ENCODE measurements around the gene IMPDH1.

IMPDH1 gene

DNA sequence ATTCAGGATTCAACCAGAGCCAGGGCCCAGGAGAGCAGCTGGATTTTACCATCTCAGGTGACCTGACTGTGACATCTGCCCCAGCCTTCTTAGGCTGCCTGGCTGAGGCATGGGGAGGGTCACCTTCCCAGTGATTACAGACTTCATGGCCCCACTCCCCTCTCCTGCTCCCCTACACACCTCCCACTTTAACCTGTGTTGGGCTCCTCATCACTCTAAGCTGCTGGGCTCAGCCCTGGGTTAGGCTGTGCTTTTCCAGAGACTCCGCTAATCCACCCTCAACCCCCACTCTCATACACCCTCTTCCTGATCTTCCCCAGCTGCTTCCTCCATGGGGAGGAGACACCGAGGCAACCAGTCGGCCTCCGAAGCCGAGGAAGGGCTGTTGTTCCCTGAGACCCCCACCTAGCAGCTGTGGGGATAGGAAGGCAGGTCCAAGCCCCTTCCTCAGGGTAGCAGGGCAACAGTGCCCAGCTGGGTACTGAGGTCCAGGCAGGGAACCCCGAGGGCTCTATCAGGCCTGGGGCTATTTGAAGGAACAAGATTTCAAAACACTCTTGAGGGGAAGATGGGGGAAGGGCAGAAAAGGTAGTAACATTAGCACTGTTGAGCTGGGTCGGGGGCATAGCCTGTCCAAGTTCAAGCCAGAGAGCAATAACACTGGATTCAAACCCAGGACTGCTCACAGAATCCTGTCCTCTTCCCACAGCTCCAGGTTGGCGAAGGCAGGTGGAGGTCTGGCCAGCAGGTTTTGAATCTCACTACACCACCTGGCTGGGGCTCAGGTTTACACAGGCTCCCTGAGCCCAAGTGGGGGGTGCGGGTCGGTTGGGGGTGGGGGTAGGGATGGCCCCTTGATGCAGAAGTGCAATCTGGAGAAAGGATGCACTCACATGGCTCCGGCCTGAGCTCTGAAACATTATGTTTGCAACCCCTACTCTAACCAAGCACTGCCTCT is 1.8 kb downstream of the IMPDH1 start:
- H3K27ac ChIP-seq: peak overlapping the region in 18 of 21 experiments; percentile 16 to 89 (median 80)
- peak overlapping the region in 3 of 7 experiments; percentile 55 to 72 (median 66) for H3K4me3 ChIP-seq

DNA sequence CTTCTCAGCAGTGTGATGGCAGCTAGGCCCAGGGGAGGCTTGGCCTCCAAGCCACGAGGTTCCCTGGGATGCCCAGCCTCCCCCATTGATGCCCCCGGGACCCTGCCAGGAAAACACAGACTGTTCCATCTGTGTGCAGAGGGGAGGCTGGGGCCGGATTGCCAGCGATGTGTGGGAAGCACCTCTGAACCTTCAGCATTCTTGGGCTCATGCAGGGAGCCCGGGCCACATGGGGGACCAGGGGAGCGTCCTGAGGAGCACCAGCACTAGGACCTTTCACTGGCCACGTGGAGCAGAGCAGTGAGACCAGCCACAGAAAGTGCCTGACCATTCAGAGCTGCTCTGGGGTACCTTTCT is 2.6 kb downstream of the IMPDH1 start:
- Histone ChIP-seq H3K4me3 (no peak overlapping the region), H3K27ac (peak overlapping the region in 12 of 21 experiments; percentile 16 to 89 (median 50))

DNA sequence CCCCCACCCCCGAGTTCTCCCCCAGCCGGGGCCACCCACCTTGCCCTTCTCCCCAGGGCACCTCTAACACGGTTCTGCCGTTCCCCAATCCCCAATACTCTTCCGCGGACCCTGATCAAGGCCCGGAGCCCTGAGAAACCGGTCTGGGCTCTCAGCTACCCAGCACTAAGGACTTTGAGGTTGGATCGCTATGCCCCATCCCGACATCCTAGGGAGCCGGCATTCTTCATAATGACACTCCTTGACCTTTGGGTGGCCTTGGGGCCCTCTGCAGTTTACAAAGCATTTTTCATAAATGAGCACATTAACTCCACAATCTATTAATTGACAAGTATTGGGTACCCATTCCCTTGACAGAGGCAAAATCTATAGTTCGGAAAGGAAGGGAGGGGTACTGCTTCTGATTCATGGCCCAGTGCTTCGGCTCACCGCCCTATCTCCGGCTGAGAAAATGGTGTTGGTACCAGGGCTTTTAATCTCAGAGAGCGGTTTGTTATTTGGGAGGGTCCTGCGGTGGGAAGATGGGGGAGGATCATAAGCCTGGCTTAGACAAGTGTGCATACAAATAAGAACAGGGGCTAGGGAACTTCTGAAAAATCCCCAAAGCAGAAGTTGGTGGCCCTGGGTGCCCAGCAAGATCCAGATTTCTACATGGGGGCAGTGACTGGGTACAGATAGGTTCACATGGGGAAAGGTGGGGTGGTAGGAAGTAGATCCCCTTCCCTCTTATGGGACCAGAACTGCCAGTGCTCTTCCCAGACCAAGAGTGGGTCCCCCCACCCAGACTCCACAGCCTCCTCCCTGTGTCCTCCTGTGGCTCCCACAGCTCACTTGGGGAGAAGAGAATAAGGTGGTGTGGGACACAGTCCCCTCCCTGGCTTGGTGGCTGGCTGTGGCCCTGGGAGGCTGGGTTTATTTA is 3.2 kb downstream of the IMPDH1 start:
- H3K27ac ChIP-seq: peak overlapping the region in 10 of 21 experiments; percentile 14 to 85 (median 52)
- peak overlapping the region; percentile 56 to 86 (median 71) for H3K4me3 ChIP-seq

DNA sequence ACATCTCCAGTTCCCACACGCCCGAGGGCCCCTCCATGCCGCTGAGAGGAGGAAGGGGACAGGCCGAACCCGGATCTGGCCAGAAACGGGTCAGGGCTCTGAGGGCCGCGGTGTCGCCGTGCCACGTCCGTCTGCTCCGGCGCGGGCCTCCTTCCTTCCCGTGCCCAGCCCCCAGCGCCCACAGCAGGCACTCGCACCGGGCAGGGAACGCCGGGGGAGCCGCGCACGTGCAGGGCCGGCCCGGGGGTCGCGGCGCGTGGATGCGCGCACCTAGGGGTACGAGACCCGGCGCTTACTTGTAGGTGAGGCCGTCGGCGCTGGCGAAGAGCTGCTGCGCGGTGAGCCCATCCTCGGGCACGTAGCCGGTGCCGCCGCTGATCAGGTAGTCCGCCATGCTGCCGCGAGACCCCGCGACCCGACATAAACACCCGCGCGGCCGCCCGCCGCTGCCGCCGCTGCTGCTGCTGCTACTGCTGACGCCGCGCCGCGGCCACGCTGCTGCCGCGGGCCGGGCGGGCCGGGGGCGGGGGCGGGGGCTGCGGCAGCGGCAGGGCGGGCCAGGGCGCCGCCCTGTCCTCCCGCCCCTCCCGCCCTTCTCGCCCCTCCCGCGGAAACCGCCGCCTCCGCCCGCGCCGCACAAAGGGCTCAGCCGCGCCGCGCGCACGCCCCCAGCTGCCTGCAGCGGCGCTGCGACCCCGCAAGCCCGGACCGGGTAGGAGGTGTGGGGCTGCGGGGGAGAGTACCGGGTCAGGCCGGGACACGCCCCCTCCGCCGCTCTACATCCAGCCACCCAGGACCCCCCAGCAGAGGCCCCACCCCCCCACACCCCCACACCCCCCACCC is 4.1 kb downstream of the IMPDH1 start:
- H3K27ac ChIP-seq: peak overlapping the region in 19 of 21 experiments; percentile 19 to 85 (median 80)
- H3K4me3 ChIP-seq: peak overlapping the region; percentile 56 to 86 (median 71)

DNA sequence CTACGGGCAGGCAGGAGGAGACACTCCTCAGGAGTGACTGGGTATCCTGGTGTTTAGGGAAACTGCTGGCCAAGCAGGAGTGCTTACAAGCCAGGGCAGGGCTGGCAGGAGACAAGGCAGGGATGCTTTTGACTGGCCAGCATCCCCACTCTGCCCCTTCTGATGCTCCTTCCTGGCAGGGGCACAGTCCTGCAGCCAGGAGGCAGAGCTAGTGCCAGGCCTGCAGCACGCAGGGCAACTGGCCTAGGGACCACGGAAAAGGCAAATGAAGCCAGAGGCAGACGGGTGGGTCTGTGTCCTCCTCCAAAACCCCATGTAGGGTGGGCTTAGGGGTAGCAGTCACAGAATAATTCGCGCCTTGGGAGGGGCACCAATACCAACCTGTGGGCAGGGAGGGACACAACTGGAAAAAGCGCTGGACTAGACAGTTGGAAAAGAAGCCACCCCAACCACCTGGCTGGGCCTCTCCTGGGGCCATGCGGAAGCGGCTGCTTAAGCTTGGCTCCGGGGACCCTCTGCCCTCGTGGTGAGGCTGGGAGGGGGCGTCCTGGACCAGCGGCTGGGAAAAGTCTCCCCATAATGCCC is 4.8 kb downstream of the IMPDH1 start:
- H3K4me3 ChIP-seq: peak overlapping the region; percentile 56 to 86 (median 71)
- peak overlapping the region in 19 of 21 experiments; percentile 19 to 85 (median 80) for H3K27ac ChIP-seq

DNA sequence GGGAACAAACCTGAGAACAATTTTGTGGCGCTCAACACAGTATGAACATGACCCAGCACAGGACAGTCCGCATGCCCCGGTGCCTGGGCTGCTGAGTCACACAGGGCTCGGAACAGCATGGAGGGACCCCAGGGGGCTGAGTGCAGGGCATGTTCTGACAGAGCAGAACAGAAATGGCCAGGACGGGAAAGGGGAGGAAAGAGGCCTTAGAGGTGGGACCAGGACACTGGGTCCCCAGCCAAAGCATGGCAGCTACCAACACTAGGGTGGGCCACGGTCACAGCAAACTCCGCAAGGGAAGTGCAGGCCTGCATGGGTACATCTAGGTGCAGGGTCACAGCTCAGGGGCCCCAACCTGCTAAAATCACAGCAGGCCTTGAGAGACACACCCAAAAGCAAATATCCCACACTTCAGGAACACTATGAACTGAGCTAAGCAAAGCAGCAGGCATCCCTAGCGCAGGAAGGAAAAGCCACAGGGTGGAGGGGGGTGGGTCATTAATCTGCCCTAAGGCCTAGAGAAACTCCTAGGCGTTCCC is 5.6 kb downstream of the IMPDH1 start:
- Histone ChIP-seq H3K4me3 (peak overlapping the region in 2 of 7 experiments; percentile 71 to 80), H3K27ac (peak overlapping the region in 1 of 21 experiments; percentile 82)

DNA sequence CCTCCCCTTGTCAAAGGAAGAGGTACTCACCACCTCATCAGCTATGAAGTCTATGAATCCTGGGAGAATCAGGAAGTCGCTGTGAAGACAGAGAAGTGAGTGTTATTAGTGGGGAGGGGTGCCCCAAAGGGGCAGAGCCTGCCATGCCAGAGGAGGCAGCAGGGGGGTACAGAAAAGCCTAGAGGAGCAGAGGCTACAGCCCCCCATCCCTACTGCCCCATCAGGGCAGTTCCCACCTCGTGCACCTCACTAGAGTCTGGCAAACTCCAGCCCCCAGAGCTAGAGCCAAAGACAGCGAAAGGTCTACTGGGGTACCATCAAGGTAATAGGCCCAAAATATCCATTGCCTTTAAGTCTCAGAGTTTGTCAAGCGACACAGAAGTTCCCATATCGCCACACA is 6.1 kb downstream of the IMPDH1 start:
- Histone ChIP-seq H3K4me3 (no peak overlapping the region), H3K27ac (peak overlapping the region in 1 of 21 experiments; percentile 8)

DNA sequence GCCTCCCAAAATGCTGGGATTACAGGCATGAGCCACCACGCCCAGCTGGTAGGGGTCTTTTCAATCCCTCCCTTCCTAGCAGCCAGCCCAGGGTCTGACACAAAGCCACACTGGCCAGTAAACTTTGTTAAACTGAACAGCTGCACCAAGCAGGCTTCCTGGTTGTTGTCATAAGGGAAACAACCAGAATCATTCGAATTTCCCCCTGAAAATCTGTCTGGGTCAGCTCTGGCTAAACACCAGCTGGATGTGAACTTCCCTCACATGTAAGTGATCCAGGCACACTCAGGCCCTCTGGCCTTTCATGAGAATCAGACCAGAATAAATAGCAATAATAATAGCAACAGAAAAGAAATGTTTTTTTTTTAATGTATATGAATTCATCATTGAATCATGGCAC is 7.4 kb downstream of the IMPDH1 start:
- H3K27ac ChIP-seq: no peak overlapping the region

DNA sequence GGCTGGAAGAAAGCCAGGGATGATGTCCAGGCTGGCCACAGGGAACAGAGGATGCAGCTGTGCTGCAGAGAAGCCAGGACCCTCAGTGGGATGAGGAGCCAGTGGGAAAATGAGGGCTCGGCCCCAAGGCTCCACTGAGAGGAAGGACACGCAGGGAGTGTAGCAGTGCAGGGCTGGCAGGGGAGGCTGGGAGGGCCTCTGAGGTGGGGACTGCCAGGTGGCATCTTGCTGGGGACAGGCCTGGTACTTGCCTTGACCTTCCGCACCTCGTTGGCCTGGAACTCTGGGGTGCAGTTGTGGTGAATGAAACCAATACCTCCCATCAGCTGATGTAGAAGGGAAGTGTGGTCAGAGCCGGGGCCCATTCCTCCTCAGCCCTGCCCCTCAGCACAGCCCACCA is 9.2 kb downstream of the IMPDH1 start:
- H3K27ac ChIP-seq: no peak overlapping the region
- H3K4me3 ChIP-seq: no peak overlapping the region

More for the DNA sequence above, 7.4 kb downstream of the IMPDH1 start:
- no peak overlapping the region for H3K4me3 ChIP-seq

DNA sequence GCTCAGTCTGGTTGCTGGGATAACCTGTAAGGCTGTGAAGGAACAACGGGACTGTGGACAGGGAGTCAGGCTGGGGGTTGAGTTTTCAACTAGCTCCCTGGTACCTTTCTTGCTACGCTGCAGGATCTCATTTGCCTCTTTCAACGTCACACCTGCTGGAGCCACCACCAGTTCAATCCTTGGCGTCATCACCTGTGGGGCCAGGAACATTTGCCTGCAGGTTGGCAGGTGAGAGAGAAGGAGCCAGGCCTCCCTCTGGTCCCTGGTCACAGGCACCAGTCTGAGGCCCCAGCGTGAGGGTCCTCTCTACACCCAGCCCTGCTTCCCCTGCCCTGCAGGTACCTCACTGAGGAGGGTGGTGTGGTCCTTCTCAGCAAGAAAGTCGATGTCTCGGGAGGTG is 9.8 kb downstream of the IMPDH1 start:
- Histone ChIP-seq H3K27ac (no peak overlapping the region), H3K4me3 (no peak overlapping the region)

DNA sequence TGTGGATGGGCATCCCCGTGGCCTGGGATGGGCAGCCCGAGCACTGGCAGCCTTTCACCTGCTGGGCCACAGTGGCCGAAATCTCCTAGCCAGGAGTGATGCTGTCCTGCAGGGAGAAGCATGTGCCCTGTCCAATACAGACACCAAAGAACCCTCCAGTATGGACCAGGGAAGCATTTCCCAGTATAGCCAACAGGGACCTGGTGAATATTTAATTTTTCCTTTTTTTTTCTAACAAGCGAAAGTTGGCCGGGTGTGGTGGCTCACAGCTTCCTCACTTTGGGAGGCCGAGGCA is 11.0 kb downstream of the IMPDH1 start:
- Histone ChIP-seq H3K27ac (no peak overlapping the region), H3K4me3 (no peak overlapping the region)

DNA sequence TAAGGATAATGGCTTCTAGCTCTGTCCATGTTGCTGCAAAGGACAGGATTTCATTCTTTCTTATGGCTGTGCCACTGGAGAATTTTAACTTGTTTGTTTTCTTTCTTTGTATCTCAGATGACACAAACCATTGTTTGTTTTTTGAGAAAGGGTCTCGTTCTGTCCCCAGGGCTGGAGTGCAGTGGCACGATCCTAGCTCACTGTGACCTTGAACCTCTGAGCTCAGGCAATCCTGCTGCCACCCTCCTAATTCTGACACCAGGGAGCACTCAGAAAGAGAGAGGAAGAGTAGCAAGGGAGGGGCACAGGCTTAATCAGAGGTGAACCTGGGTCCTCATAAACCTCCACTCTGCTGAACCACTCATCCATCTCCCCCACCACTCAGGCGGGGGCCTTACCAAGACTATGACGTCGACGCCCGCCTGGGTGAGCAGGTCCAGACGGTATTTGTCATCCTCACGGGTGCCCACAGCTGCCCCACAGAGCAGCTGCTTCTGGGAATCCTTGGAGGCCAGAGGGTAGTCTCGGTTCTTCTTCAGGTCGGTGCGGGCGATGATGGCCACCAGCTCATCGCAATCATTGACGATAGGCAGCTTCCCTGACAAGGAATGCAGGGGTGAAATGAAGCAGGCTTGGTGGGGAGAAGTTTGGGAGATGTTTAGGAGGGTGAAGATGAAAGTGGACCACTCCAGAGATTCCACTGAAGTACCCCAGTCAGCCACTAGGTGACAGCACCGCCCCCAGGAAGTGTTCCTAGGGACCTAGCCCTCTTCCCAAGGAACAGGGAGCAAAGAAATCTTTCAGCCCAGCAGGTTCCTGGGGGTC is 11.6 kb downstream of the IMPDH1 start:
- Histone ChIP-seq H3K27ac (no peak overlapping the region), H3K4me3 (no peak overlapping the region)

DNA sequence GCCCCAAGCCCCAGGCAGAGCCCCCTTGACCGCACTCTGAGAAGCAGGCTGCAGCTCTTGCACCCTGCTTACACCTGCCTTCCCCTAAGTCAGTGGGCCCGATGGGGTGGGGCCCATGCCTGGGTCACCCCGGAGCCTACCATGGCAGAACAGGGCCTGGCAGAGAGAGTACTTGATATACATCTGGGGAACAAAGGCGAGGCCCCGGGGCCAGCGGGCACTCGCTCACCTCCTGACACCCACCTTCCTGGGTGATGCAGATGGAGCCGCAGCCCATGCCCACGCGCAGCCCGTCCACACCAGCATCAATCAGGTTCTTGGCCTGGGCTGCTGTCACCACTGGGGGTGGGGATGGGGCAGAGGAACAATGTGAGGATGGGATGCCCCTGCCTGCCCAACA is 13.4 kb downstream of the IMPDH1 start:
- H3K4me3 ChIP-seq: no peak overlapping the region
- no peak overlapping the region for H3K27ac ChIP-seq

DNA sequence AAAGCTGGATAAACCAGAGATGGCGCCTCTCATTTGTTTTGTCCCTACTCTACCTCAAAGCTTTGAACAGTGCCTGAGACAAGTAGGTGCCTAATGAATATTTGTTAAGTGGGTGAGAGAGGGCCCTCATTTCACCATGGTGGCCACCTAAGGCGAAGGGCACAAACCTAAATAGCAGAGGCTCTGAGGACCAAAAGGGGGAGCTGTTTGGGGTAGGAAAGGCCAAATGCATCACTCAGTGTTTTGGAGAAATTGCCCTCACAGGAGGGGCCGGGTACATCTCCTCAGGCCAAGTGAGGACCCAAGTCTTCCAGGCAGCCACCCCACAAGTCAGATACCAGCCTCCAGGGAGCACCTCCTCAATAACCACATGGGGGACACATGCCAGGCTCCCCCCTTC is 14.0 kb downstream of the IMPDH1 start:
- no peak overlapping the region for H3K4me3 ChIP-seq

DNA sequence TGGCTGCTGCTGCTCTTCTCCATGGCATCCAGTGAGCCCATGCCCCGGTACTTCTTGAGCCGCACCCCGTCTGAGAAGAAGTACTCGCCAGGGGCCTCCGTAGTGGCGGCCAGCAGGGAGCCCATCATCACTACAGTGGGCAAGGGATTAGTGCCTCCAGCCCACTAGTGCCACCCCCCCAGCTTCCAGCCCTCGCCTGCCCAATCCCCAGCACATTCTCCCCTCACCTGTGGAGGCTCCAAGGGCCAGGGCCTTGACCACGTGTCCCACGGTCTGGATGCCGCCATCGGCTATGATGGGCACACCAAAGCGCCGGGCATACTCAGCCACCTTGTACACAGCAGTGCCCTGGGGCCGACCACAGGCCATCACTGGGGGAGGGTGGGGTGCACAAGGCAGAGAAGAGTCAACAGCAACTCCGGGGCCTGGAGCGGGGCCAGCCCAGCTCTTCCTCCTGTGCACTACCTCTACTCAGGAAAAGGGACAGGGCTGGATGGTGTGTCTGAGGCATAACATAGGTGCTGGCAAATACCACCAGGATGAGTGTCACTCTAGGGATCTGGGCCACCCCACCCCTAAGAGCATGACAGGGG is 14.8 kb downstream of the IMPDH1 start:
- Histone ChIP-seq H3K4me3 (no peak overlapping the region), H3K27ac (no peak overlapping the region)

More for the DNA sequence above, 14.0 kb downstream of the IMPDH1 start:
- H3K27ac ChIP-seq: no peak overlapping the region

DNA sequence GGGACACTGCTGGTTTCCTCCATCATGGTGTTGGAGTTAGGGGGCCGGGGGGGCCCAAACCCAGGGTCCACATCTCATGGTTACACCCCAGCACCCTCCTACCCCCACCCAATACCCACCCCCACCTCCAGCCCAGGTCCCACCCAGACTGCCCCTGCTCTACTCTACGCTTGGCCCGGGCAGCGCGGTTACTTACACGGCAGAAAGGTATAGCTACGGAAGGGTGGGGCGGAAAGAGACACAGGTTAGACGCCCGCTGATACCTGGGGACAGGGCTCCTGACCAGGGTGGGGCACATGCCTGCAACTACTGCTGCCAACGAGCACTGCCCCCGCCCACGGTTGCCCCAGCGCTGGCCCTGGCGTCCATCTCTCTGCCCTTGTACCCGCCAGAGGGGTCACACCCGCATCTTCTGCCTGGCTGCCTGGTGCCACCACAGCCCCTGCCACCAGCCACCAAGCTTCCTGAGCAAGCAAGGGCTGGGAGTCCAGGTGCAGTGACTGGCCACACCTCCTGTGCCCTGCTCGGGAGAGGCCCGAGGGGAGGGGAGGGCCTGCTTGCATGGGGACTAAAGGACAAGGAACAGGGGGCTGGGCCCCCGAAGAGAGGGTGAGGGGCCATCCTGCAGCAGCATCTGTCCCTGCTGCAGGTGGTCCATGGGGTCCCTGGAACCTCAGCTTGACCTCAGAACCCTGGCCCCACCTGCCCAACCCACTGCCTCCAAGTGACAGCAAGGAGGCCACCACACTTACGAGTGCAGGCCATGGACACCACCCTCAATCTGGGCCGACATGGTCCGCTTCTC is 16.1 kb downstream of the IMPDH1 start:
- H3K27ac ChIP-seq: no peak overlapping the region
- H3K4me3 ChIP-seq: no peak overlapping the region
